ENCODE results near the gene TAF1B.

TAF1B gene

DNA sequence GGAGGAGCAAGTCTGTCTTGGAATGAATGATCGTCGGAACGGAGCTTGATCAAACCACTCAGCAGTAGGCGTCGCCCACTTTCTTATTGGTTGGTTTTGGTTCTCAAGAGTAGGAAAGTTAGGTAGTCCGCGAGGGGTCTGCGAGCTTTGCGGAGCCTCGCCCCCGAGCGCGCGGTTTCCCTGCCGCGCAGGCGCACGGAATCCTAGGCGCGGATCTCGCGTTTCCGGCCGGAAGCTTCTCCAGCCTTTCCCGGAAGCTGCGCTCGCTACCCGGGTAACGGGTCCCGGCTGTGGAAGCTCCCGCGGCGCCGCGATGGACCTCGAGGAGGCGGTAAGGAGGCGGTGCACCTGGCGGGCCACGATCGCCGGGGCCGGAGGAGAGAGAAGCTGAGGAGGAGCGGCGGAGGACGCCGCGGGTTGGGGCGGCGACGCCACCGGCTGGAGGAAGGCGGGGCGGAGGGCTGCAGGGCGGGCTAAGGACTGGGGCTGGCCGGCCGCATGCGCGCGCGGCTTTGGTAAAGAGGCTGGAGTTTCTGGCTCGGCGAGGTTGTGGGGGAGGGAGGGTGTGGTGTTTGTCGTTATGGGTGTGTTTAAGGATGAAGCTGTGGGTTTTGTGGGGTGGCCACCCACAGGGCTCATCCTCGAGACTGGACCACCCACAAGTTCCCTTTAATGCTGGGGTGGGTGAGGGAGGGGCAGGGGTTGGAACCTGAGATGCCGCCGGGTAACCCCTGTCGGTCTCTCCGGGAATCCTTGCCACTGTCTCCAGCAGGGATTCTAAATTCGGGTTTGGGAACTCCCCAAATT, at the start of gene TAF1B:
Gene TAF1B (plus strand): TSS at position 246 of the 807 bp plus-strand sequence. CDS start 68 bp downstream, at position 314.
- in situ Hi-C loops (cut with HindIII; ENCODE audit: low sequenced_read_pairs), result no loop called here

DNA sequence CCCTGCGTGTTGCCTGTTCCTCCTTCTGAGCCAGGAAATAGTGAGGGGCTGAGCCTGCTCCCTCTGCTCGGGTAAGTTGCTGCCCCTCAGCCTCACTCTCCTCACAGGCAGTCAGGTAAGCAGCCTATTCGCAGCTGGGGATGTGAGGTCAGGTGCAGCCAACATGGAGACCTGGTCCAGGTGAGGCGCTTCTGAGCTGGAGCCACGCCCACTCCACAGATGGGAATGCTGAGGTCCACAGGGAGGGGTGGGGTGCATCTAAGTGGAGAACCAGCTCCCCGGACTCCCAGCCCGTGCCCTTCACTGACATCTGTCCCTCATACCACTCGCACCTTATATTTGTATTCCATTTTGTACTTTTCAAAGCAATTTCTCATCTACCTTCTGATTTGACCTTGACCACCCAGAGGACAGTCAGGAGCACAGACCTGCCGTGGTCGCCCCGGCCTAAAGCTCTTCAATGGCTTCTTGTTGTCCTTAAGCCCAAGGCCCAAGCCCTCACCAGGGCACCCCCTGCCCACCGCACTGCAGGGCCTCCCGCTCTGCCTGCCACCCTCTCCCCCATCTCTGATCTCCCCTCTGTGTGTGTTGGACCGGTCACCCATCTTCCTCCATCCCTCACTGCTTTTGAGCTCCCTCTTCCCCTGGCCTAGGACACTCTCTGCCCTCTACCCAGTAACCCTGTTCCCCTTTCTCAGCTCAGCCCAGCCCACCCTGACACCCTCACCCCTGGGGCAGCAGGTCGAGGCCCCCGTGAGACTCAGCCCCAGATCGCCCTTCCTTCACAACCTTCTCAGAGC, 49.2 kb upstream of the TAF1B start:
- in situ Hi-C loops (cut with HindIII; ENCODE audit: low sequenced_read_pairs), result no loop called here

DNA sequence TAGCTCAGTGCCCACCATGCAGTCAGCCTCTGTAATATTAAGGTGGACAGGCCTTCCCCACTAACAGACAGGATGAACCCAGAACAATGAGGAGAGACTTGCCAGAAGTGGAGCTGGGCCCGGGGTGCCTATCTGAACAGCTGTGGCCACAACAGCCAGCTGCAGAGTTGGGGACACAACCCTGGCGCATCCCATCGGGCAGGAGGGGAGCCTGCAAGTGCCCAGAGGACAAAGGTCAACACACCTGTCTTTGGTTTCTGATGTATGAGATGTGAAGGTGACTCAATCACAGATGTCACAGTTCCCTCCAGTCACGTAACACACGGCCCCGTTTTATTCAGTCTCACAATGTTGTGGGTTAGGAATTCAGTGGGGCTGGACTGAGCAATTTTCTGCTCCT, 48.2 kb upstream of the TAF1B start:
- in situ Hi-C loops (cut with HindIII; ENCODE audit: low sequenced_read_pairs), result no loop called here

DNA sequence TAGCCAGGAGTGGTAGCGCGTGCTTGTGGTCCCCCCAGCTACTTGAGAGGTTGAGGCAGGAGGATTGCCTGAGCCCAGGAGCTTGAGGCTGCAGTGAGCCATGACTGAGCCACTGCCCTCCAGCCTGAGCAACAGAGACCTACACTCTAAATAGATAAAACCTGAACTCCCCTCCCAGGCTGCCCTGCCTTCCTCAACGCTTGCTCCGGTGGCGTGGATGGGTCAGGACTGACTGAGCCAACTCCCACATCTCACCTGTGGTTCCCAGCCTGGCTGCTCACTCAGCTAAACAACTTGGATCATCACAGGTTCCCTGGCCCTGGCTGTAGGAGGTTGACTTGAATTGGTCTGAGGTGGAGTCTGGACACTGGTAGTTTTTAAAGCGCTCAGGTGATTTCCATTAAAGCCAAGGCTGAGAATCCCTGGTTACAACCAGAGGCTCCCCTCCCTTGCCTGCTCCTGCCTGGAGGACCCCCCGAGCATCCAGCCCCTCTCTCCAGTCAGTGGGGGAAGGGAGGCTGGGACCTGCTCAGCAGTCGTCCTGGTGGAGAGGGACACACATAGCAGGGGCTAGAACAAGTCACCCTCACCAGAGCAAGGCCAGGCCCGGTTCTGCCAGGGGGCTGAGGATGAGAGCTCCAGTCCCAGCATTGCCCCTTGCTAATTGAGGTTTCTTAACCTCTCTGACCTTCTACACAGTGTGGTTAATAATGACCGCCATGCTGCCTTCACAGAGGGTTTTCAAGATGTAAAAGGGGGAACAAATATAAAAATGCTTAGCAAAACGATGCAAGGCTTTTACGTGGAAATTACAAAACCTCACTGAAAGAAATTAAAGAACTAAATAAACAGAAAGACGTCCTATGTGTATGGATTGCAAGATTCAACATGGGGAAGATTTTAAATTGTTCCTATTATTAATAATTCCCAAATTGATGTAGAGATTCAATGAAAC, 46.9 kb upstream of the TAF1B start:
- in situ Hi-C loops (cut with HindIII; ENCODE audit: low sequenced_read_pairs), result no loop called here

DNA sequence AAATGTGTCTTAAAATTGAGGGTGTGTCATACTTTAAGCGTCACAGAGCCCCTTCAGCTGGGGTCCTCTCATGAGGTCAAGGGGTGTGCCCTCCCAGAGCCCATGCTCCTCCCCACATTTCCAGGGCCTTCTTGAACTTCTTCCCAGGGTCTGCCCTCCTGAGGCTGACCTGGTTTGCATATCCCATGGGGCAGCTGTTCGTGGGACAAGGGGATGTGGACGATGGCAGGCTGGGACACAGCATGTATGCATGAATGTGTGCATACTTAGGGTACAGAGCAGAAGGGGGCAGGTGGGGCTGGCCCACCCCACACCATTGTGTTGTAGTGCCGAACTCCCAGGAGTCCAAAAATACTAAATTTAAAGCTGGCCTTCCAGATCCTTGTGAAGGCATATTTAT, 46.2 kb upstream of the TAF1B start:
- in situ Hi-C loops (cut with HindIII; ENCODE audit: low sequenced_read_pairs), result no loop called here

DNA sequence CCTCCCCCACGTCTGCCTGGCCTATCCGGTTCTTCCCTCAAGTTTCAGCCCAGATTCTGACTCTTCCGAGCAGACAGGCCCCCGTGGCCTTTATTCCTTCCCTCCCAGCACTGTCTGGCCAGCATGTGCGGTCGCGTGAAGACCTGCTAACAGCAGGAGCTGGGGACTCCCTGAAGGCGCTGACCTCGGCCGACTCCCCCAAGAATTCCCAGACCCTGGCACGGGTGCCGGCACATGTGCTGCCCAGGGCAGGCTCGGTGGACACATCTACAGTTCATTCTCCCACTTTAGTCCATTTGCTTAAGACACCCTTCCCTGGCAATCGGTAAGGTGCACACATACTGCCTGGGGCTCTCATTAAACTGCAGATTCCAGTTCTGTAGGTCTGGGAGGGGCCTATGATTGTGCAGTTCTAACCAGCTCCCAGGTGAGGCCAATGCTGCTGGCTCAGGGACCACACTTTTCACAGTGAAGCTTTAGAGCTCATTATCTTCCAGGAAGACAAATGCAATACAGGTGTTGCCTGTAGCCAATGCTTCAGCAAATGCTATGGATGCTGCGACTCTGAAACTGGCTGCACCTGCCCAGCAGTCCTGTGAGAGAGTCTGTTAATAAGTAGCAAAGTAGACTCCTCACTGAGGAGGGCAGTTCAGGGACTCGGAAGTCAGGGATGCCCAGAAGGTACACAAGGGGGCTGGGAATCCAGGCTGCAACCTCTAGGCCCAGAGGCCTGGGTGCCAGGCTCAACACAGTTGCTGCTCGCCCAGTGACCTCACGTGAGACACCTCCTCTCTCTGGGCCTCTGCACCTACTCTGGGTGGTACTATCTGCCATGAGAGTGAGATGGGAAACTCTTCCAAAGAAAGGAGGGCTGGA, 45.4 kb upstream of the TAF1B start:
- in situ Hi-C loops (cut with HindIII; ENCODE audit: low sequenced_read_pairs), result no loop called here

DNA sequence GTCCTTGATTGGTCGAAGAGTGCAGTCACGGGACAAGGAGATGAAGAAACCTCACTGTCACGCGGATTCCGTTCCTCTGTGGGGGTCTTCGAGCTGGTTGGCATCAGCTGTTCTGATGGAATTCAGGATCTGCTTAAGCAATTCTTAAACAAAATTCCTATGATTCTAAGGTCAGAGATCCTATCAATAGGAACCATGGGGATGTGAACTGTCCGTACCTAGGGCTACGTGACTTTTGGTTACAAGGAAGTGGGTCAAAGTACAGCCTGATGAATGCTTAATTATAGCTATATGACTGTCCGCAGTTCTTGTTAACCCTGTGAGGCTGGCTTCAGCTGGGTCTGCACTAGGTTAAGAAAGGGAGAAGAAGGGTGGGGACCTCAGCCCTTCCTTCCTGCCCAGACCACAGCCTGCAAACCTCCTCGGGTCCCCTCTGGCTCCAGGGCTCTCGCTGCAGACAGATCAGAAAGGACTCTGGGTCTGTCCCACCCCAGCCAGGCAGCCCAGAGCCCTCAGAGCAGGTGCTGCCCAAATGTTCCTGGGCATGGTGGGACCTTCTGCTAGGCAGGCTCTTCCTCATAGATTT, 44.2 kb upstream of the TAF1B start:
- in situ Hi-C loops (cut with HindIII; ENCODE audit: low sequenced_read_pairs), result no loop called here

DNA sequence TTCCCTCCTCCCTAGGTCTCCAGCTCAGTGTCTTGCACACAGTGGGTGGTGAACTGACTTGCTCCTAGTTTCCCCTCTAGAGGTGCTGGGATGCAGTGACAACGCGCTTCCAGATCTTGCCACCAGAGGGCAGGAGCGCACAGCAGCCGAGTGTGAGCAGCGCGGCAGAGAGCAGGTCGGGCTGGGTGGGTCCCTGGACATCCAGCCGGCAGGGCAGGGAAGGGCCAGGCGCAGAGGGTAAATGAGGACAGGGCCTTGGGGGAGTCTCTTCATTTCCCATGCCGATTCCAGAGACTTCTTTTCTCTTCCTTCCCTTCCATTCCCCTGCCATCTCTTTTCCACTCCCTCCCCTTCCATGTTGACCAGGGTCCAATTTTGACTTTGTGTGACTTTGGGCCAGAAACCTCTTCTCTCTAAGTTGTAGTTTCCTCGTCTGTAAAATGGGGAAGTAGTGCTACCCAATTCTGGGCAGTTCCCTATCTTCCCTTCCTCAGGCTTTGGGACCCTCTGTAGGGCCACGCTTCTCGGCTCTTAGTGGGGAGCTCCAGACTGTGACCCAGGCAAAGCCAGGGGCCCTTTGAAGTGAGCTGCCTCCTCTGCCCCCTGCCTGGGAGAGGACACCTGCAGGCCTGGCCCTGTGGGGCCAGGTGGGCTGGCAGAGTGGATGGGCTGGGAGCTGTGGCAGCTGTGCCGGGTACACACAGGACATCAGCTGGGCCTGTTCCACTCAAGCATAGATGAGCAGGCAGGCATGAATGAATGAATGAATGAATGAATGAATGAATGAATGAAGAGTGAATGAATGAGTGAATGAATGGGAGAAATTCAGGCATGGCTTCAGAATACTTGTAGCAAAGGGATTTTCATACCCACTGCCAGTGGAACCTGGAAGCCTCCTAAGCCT, 43.3 kb upstream of the TAF1B start:
- in situ Hi-C loops (cut with HindIII; ENCODE audit: low sequenced_read_pairs), result no loop called here

DNA sequence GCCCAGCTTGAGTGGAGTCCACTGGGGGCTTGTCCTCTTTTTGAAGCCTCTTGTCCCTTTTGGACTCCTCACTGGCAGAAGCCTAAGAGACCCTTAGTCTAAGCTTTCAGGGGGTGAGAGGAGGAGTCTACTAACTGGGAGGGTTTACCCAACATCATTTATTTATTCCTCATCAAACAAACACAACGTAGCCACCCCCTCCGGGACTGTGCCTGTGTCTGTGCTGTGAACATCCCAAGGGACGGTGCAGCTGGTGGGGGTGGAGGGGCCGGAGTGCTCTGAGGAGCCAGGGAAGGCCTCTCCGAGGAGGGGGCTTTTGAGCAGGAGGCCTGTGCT, 42.7 kb upstream of the TAF1B start:
- in situ Hi-C loops (cut with HindIII; ENCODE audit: low sequenced_read_pairs), result no loop called here

DNA sequence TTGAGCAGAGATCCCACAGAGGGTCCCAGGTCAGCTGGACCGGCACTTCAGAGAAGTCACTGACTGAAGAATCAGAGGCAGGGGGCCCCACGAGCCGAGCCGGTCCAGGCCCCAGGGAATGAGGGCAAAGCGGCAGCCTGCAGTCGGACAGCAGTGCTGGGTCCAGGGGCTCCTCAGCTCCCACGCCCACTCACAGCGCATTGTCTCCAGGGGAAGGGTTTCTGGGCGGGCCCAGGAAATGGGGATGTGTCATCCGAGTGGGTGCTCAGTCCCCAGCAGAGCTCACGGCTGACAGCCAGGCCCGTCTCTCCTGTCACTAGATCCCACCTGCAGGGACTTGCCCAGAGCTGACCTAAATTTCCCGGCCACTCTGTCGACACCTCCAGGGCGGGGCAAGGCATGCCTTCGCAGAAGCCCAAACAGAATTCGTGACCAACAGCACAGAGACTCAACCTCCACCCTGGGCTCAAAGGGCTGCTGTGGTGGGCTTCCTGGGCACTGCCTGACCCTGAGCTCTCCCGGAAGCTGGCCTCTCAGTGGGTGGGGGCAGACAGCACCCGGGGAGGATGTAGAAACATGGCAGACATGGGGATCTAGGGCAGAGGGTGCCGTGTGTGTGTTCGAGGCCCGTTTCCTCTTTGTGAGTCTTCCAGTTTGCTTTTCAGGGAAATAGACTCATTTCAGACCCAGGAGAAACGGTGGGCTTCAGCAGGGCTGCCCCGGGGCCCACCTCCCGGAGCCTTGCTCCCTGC, 42.1 kb upstream of the TAF1B start:
- in situ Hi-C loops (cut with HindIII; ENCODE audit: low sequenced_read_pairs), result no loop called here

DNA sequence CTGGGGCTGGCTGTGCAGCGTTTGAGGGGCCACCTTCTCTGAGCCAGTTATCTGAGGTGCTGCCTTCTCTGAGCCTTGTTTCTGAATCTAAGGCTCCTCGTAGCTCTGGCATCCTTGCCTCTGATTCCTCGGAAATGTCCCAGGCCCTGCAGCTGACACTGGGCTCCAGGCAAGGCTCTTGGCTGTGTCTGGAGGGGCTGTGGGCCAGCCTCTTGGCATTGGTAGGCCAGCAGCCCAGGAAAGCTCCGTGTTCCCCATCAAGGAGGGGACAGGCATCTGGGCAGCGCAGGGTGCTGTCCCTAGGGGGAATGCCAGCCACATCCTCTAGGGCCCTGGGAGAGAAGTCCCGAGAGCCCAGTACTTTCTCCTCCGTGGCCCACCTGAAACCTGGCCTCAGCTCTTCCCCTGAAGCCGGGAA, 40.7 kb upstream of the TAF1B start:
- in situ Hi-C loops (cut with HindIII; ENCODE audit: low sequenced_read_pairs), result no loop called here

DNA sequence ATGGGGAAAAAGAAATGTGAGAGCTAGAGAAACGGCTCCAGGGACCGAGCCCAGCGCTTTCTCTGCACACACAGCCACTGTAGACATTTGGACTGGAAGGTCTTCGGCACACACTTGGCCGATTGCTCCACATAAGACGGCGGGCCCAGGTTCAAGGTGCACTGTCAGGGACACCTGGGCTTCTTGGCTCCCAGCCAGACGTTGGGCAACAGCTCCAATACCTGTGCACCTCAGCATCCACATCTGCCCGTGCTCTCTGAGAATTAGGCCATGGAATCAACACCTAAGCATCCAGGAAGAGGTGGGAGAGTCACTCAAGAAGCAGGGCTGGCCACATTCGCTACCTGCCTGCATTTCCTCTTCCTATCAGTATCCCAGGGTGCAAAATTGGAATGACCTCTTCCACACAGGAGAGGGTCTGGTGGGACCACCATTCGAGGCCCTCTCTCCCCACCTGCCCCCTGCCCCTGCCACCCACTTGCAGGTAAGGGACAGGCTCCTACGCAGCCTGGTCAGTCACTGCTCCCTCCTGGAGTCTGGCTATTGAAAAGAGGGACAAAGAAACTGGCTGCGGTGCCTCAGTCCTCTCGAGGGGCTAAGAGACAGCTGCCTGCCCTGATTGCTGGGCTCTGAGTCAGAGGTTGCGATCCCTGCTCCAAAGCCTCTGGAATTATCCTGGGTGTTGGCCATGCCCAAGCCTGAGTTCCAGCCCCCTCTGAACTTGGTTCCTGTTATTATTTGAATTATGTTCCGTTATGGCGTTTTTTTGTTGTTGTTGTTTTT, 40.1 kb upstream of the TAF1B start:
- in situ Hi-C loops (cut with HindIII; ENCODE audit: low sequenced_read_pairs), result no loop called here

DNA sequence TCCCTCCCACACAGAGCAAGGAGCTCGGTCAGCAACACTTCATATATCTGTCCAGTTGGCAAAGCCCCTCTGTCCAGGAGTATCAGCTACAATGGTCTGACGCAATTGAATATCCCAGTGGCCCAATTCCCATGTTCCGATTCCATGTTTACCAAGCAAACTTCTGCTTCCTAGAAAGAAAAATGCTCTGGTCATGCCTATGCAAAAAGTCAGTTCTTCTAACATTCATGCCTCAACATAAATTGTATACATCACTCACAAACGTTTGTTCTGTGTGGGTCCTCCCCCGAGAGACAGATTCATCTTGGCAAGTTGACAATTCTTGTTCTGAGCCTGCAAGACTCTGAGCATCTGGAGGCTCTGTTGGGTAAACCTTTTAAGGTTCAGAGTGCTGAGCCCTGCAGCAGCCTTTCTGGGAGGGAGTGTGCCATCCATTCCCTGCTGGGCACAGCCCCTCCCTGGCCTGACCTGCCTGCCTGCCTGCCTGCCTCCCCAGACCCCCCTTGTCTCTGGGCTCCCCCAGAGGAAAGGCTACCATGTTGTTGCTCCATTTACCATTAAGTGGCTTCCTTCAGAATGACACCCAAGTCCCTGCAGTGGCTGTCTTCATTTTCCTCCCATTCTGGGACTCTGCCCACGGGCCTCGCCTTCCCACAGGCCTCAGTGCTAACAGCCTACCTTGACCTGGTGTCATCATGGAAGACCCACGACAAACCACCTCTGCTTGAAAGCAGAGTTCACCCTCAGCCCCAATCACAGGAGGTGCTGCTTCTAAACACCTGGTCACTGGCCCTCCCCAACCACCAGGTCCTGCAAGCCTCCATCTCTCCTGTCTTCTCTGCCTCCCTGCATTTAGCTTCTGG, 37.6 kb upstream of the TAF1B start:
- in situ Hi-C loops (cut with HindIII; ENCODE audit: low sequenced_read_pairs), result no loop called here

DNA sequence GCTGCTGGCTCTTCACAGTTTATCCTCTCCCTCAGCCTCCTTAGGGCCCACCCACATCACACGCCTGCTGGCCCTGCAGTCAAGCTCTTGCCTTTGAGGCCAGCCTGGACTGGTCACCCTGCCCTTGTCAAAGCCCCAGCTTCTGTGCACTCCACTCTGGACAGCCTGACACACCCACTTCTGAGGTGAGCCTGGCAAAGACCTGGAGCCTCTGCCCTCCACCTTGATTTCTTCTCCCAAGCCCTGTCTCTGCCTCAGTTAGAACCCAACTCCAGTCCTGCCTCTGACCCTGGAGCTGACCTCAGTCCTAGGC, 37.0 kb upstream of the TAF1B start:
- in situ Hi-C loops (cut with HindIII; ENCODE audit: low sequenced_read_pairs), result no loop called here

DNA sequence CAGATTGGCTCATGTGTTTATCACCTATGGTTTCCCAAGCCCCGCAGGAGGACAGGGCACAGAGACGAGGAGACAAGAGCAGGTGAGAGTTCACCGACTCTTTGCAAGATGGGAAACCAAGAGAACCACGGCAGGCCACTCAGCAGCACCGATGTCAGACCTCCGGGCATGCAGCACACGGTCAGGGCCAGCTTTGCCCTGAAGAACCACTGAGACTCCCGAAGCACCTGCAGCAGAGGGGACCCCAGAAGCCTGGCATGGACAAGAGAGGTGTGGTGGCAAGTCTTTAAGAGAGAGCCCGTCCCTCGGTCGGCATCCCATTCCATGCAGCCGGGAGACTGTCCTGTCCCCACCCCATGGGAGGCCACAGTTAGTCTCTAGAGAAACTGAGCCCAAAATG, 36.6 kb upstream of the TAF1B start:
- in situ Hi-C loops (cut with HindIII; ENCODE audit: low sequenced_read_pairs), result no loop called here

DNA sequence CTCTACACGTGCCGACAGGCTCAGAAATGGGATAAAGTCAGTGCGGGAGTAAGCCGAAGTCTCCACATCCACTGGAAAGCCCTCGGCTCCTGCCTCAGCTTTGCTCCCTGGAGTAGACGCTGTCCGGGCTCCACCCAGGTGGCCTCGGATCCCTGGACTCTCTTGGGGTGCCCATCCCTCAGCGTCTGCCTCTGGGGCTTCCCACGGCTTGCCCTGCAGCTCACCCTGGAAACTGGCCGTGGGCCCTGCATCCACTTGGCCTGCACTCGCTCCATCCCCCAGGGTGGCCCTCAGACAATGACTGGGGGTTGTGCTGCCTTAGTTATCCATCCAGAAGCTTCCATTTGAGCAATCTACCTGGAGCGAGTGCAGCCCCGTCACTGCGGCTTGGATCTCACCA, 36.2 kb upstream of the TAF1B start:
- in situ Hi-C loops (cut with HindIII; ENCODE audit: low sequenced_read_pairs), result no loop called here
